Measurements from ENCODE around the gene DOP1B.
"Not testable (repeated sequence)": the region's sequence is repeated elsewhere in the genome, so short reads cannot be mapped to it uniquely, and the experiment has no call there.

DOP1B gene

GRCh38 chr21:36156815-36157670 lies at the start of gene DOP1B:
TSS of gene DOP1B (plus strand) at chr21:36156824. CDS start at chr21:36164734, 7,910 bp downstream.
- no peak for DNase-seq (ENCODE audit: low read depth)

GRCh38 chr21:36109868-36110267 lies 46.8 kb upstream of the DOP1B start:
- no peak for DNase-seq (ENCODE audit: low read depth)

GRCh38 chr21:36111238-36111637 lies 45.4 kb upstream of the DOP1B start:
- DNase-seq (ENCODE audit: low read depth), result no peak

GRCh38 chr21:36113647-36114428 lies 42.8 kb upstream of the DOP1B start:
- DNase-seq (ENCODE audit: low read depth), result no peak

- DNase-seq (ENCODE audit: low read depth), result no peak
Observed at GRCh38 chr21:36115138-36115730, 41.4 kb upstream of the DOP1B start.

GRCh38 chr21:36117286-36117741 lies 39.3 kb upstream of the DOP1B start:
- no peak for DNase-seq (ENCODE audit: low read depth)

- DNase-seq (ENCODE audit: low read depth), result no peak
Observed at GRCh38 chr21:36120304-36120888, 36.2 kb upstream of the DOP1B start.

GRCh38 chr21:36122977-36123376 lies 33.6 kb upstream of the DOP1B start:
- no peak for DNase-seq (ENCODE audit: low read depth)

- no peak for DNase-seq (ENCODE audit: low read depth)
Observed at GRCh38 chr21:36124395-36124794, 32.2 kb upstream of the DOP1B start.

GRCh38 chr21:36125512-36126207 lies 31.0 kb upstream of the DOP1B start:
- DNase-seq (ENCODE audit: low read depth), result no peak

- DNase-seq (ENCODE audit: low read depth), result no peak
Observed at GRCh38 chr21:36126208-36126565, 30.4 kb upstream of the DOP1B start.

GRCh38 chr21:36126621-36127110 lies 30.0 kb upstream of the DOP1B start:
- no peak for DNase-seq (ENCODE audit: low read depth)

- no peak for DNase-seq (ENCODE audit: low read depth)
Observed at GRCh38 chr21:36127250-36127904, 29.2 kb upstream of the DOP1B start.

- no peak for DNase-seq (ENCODE audit: low read depth)
Observed at GRCh38 chr21:36127977-36128376, 28.6 kb upstream of the DOP1B start.

GRCh38 chr21:36129219-36129618 lies 27.4 kb upstream of the DOP1B start:
- DNase-seq (ENCODE audit: low read depth), result no peak

GRCh38 chr21:36130414-36130762 lies 26.2 kb upstream of the DOP1B start:
- DNase-seq (ENCODE audit: low read depth), result not testable (repeated sequence)

GRCh38 chr21:36130839-36131238 lies 25.8 kb upstream of the DOP1B start:
- not testable (repeated sequence) for DNase-seq (ENCODE audit: low read depth)

GRCh38 chr21:36132696-36133095 lies 23.9 kb upstream of the DOP1B start:
- DNase-seq (ENCODE audit: low read depth), result no peak

- peak; percentile 23 for DNase-seq (ENCODE audit: low read depth)
Observed at GRCh38 chr21:36134803-36135390, 21.7 kb upstream of the DOP1B start, which contains the start of gene CBR3. TSS of gene CBR3 (plus strand) at chr21:36135079. CDS start at chr21:36135193, 114 bp downstream.

GRCh38 chr21:36135391-36136102 lies 21.1 kb upstream of the DOP1B start:
- peak; percentile 27 for DNase-seq (ENCODE audit: low read depth)

Measured in stimulated activated CD8-positive, alpha-beta memory T cell treated with anti-CD3 and anti-CD28 coated beads, Interleukin-15, amount 100 ng/mL, for 24 hours (primary cell).